Activated T-cell treated with anti-CD3 and anti-CD28 coated beads for 48 hours (primary cell): ENCODE measurements around the gene ACOX1.

Experiments used
- DNase-seq: peaks from one replicate; pipeline ENCODE4 v3.0.0-alpha.2; 2020; ENCODE audit warnings: low read depth

The ACOX1 gene

DNA sequence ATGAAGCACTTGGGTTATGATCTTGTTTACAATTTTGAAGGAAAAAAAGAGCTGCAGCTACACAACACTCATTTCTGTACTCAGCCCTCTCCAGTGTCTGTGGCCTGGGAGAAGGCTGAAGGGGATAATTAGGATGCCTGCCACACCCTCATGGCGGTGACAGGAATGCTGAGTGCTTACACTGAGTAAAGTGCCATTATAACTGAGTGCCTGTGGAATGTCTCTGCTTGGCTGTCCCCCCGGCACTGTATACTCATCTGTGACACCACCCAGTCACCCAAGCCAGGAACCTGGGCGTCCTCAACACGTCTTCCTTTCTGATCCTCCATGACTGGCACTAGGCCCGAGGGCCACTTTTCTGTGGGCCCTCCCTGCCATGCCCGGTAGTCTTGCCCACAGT is 70.8 kb downstream of the ACOX1 start:
- DNase-seq, result no peak

- no peak for DNase-seq
Measured at GRCh38 chr17:75906143-75906884, 72.7 kb downstream of the ACOX1 start.

- peak; percentile 98 for DNase-seq
Measured at GRCh38 chr17:75904749-75905521, 74.0 kb downstream of the ACOX1 start, which contains the start of gene MRPL38. TSS of gene MRPL38 (minus strand) at chr17:75904884. CDS start at chr17:75904875, 9 bp downstream.

DNA sequence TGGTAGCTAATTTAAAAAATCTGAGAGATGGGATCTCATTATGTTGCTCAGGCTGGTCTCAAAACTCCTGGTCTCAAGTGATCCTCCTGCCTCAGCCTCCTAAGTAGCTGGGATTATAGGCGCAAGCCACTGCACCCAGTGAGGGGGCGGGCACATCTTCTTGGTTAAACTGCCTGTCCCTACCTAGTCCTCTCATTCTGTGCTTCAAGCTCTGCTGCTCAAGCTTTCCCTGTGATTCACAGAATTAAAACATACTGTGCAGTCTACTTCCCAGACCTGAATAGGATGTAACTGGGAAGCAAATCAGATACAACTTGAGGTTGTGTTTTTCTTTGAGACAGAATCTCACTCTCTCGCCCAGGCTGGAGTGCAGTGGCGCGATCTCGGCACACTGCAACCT is 76.6 kb downstream of the ACOX1 start:
- DNase-seq, result no peak

DNA sequence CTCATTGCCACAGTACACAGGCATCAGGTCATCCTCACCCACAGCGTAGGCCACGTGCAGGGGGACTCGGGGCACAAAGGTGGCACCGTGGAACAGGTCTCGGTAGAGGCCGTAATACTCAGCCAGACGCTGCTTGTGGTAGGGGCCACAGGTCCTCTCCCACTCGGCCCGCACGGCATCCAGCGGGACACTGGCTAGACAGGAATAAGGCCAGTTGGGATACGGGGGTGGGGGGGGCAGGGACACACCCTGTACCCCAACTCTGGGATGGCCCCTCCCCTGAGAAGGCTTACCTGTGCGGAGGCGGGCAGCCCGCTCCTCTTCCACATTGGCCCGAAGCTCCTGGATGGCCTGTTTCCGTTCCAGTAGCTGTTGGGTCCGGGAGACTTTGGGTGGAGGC is 77.2 kb downstream of the ACOX1 start:
- DNase-seq, result no peak

- no peak for DNase-seq
Measured at GRCh38 chr17:75900691-75901533, 78.1 kb downstream of the ACOX1 start.

GRCh38 chr17:75899767-75900468 is 79.0 kb downstream of the ACOX1 start:
- no peak for DNase-seq

DNA sequence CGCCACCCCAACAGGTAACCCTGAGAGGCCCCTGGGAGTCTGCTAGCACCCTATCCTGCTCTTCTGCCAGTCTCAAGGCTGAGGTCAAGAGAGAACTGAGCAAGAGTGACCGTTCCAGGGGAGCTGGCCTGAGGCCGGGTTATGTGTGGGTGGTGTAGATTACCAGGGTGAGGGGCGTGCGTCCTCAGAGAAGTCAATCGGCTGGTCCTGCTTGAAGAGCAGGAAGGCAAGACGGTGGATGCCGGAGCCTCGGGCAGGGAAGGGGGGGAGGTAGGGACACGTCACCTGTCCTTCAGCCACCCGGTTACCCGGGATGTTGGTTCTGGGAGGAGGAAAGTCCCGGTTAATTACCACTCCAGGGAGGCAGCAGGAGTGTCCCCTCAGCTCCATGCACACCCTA is 79.6 kb downstream of the ACOX1 start:
- DNase-seq, result no peak

DNA sequence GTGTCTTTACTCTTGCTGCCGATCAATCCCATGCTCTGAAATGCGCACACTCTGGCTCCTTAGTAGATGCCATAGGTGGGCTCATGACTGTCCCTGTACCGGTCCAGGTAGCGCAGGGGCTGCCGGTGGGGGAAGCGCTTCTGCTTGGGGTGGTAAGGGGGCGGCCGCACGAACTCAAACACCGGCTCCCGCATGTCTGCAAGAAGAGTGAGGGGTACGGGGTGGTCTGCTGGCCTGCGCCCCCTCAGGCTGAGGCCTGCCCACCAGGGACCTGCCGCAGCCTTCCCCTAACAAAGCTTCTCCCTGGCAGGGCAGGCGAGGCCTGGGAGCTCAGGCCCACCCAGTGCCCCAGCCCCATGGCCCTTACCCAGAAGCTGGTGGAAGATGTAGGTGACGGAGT is 80.2 kb downstream of the ACOX1 start:
- no peak for DNase-seq

DNA sequence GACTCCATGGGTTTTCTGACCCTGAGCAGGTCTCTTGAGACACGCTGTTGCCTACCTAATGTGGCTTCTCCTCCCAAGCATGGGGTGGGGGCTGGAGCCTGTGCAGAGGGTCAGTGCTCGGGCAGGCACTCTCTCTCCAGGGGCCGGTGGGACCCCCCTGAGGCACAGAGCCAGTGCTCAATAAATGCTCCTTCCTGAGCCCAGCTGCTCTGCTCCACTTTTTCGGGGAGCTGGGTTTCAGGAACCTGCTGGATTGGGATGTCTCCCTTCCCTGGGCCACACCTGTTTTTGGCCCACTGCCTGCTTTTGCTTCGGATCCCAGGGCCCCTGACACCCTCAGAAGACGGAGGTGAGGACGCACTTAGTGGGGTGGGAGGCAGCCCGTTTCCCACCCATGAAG is 80.9 kb downstream of the ACOX1 start:
- DNase-seq, result no peak

DNA sequence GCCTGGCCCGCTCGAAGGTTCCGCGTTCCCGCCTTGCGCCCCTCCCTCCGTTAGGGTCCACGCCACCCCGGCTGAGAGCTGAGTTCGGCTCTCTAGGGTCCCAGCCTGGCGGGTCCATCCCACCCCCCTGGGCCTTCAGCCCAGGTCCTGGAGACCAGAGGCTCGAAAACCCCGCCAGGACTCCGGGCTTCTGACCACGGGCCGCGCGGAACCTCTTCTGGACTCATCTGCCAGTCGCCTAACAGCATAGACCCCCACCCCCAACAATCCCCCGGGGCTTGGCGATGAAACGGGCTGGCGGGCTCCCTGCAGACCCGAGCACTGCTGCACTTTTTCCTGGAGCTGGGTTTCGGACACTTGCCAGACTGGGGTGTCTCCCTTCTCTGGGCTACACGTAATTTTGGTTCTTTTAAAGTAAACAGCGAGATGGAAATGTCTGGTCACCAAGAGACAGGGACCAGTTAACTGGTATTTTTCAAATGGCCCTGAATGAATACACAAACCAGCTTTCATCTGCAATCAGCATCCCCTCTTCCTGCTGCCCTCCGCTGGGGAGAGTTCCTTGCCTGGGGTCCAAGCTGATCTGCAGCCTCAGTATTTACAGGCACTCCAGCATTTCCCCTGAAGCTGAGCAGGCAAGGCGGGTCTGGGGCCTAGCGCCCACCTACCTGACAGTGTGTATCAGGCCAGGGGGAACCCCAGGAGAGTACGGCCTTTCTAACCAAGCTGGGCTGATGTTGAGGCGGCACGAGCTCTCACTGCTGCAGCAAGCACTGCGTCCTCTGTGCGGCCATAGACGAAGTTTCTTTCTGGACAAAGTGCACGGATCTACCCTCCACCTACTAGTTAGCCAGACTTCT is 81.6 kb downstream of the ACOX1 start:
- no peak for DNase-seq

- peak; percentile 81 for DNase-seq
Measured at GRCh38 chr17:75896415-75897159, 82.4 kb downstream of the ACOX1 start, which contains the start of gene TRIM65. TSS of gene TRIM65 (minus strand) at chr17:75896951. CDS start at chr17:75896937, 14 bp downstream.

- no peak for DNase-seq
Measured at GRCh38 chr17:75895370-75896155, 83.4 kb downstream of the ACOX1 start.

DNA sequence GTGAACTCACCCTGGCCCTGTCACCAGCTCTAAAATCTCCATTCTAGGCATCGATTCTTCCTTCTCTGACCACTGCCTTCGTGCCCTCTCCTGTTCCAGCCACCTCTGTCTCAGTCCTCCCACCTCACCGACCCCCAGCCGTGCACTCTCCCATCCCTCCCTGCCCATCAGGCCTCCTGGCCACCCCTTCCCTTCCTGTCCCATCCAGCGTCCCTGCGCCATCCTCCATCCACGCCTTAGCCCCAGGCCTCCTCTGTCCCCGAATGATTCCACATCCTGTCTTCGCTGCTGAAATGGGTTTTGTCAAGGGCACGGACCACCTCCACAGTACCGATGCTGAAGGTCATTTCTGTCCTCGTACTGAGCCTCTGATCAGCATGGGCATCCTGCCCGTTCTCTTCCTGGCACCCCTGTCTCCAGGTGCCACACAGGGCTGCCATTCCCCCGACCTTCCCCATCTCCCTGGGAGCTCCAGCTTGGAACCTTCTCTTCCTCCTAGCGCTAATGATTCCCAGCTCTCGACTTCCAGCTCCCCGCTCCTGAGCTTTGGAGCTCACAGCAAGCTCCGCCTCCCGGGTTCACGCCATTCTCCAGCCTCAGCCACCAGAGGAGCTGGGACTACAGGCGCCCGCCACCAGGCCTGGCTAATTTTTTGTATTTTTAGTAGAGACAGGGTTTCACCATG is 84.8 kb downstream of the ACOX1 start:
- no peak for DNase-seq

DNA sequence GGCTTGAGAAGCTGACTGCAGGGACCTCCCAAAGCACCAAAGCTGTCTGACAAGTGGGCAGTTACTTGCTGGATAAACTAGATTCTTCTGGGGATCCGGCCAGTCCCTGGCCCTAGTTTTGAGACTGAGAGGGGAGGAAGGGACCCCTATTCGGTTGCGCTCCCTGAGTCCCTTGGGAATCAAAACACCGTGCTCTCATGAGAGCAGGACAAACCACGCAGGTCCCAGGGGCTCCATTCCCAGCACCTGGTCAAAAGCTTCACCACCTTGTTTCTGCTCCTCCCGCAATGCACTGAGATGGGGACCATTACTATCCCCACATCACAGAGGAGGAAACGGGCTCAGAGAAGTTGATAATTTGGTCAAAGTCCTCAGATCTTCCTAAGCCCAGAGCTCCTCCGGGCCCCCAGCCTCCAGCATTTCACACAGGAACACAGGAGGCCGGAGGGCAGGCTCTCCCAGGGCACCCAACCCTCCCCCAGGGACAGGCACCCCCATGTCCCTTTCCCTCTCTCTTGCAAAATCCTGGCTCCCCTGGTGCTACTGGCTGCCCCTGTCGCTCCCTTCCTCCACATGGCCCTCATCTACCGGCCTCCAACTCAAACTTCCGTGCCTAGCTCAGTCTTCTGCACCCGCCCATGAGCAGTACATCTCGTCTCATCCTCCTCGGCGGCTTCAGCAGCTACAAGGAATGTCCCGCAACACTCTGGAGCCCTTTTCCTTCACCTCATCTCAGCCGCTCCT is 85.5 kb downstream of the ACOX1 start:
- no peak for DNase-seq

GRCh38 chr17:75892556-75893224 is 86.3 kb downstream of the ACOX1 start:
- DNase-seq, result no peak
